H1 (cell line): ENCODE data around the gene TEX30.

Source experiments
- CHD2 ChIP-seq: IDR thresholded peaks from 2 replicates; pipeline ENCODE4 v1.6.1; 2012; ENCODE audit warnings: low read length, improper control_type of control experiment
- CTBP2 ChIP-seq: IDR thresholded peaks from 2 replicates; pipeline ENCODE4 v1.7.0; 2011; ENCODE audit warnings: borderline replicate concordance, mild to moderate bottlenecking, moderate library complexity, mixed read lengths, low read length; ENCODE audit not compliant: insufficient read depth, insufficient read length
- CTCF ChIP-seq, 3 experiments: IDR thresholded peaks; 1 replicate in 2 of 3; 2 replicates in 1 of 3; pipeline versions ENCODE4 v1.5.1 to v1.6.1; 2011; ENCODE audit warnings: low read length in 3 of 3, mild to moderate bottlenecking in 3 of 3, inconsistent platforms in 2 of 3, low read depth in 1 of 3, moderate library complexity in 1 of 3; ENCODE audit not compliant: insufficient read depth in 1 of 3; ENCODE audit errors: control extremely low read depth in 1 of 3
- EZH2 ChIP-seq: fragments of 200-600 bp; sonication (generic); IDR thresholded peaks from 2 replicates; pipeline ENCODE4 v1.7.1; 2012; ENCODE audit warnings: low read depth, mild to moderate bottlenecking, moderate library complexity, low read length, inconsistent platforms; ENCODE audit not compliant: severe bottlenecking
- GABPA ChIP-seq: IDR thresholded peaks from 2 replicates; pipeline ENCODE4 v1.6.1; 2011; ENCODE audit warnings: mild to moderate bottlenecking, low read length, moderate library complexity, borderline replicate concordance; ENCODE audit not compliant: insufficient read depth
- JUN ChIP-seq: IDR thresholded peaks from 2 replicates; pipeline ENCODE4 v1.6.1; 2011; ENCODE audit warnings: low read depth, mild to moderate bottlenecking, improper control_type of control experiment, low read length
- POLR2A ChIP-seq, 2 experiments: IDR thresholded peaks; 1 replicate in 1 of 2; 2 replicates in 1 of 2; pipeline ENCODE4 v1.6.1; 2011; ENCODE audit warnings: low read depth in 2 of 2, low read length in 2 of 2, mild to moderate bottlenecking in 2 of 2; ENCODE audit errors: control extremely low read depth in 1 of 2
- POLR2AphosphoS5 ChIP-seq: IDR thresholded peaks from 2 replicates; pipeline ENCODE4 v1.6.1; 2011; ENCODE audit warnings: low read depth, low read length
- RBBP5 ChIP-seq: IDR thresholded peaks from 2 replicates; pipeline ENCODE4 v1.7.1; 2012; ENCODE audit warnings: low read depth, mild to moderate bottlenecking, inconsistent platforms, low read length, moderate library complexity, borderline replicate concordance
- SRF ChIP-seq: IDR thresholded peaks from 2 replicates; pipeline ENCODE4 v1.6.1; 2011; ENCODE audit warnings: mild to moderate bottlenecking, low read depth, low read length, moderate library complexity
- SUZ12 ChIP-seq: fragments of 200-600 bp; sonication (generic); IDR thresholded peaks from 2 replicates; pipeline ENCODE4 v1.6.1; 2012; ENCODE audit warnings: mild to moderate bottlenecking, inconsistent platforms, low read length, moderate library complexity, mixed read lengths
- TCF12 ChIP-seq: IDR thresholded peaks from 2 replicates; pipeline ENCODE4 v1.6.1; 2011; ENCODE audit warnings: low read depth, mild to moderate bottlenecking, low read length

GRCh38 chr13:102770435-102770834 lies 3.2 kb downstream of the TEX30 start:
- TF ChIP-seq CTBP2 (no peak), CTCF (IDR thresholded peaks at IDR 0.05; ENCODE audit: control extremely low read depth in 1 of 3, insufficient read depth in 1 of 3, low read depth in 1 of 3, low read length in 3 of 3) (no peak), SUZ12 (no peak), EZH2 (no peak), CHD2 (no peak), JUN (no peak), GABPA (no peak), RBBP5 (no peak), POLR2A (IDR thresholded peaks at IDR 0.05; ENCODE audit: control extremely low read depth in 1 of 2, low read depth in 2 of 2, low read length in 2 of 2) (no peak), SRF (no peak), POLR2AphosphoS5 (no peak), TCF12 (no peak)
